ENCODE measurements around the gene PDP2. TPM values are rescaled to one million over a fixed set of nuclear protein-coding genes. Genes with fewer than 3 reads are reported as not detected.
A peak's percentile ranks its signal among the peaks of the same experiment; 100 is the strongest.

Gene PDP2
- total and polyA plus RNA-seq, 3 experiments from 2014 or later, result 4.5 to 25.4 (median 20.0) TPM

DNA sequence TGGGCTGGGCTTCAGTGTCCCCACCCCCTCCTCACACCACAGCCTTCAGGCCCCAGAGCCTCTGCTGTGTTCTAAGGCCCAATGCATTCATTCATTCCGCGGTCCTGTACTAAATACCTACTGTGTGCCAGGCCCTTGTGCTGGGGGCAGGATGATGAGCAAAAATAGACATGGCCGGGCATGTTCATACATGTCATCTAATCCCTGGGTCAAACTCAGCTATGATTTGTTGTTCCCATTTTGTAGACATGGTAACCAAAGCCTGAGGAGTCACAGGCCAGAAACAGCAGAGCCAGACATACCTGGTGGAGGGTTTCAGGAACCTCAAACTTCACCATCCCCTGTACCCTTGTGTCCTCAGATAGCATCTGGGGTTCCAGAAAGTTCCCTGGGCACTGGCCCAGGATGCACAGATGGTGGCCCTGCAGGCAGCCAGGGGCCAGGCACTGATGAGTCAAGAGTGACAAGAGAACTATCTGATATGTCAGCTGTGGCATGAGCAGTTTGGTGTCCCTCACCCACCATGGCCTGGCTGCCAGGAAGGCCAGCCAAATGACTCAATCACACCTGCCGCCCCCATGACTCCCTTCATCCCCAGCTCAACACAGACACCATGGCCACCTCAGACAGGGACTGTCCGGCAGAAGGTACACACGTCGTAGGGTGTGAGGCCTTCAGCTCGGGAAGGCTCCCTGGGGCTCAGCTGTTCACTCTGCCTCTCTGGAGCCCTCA, 47.8 kb downstream of the PDP2 start:
- H3K4me3 ChIP-seq (ENCODE audit: low read length), result no peak overlapping the region
- peaks cover 13% of the 10 kb centered on the region for H3K27me3 ChIP-seq (ENCODE audit: insufficient read depth, low read length, poor library complexity, severe bottlenecking)
- no peaks in the 10 kb centered on the region for H3K36me3 ChIP-seq (ENCODE audit: insufficient read depth, low read length)
- Mint-ChIP-seq H3K27ac (peak overlapping the region in 1 of 8 donors; percentile 47), H3K36me3 (peaks cover 0 to 17% (median 1%) of the 10 kb centered on the region in 3 donors), H3K4me1 (peaks cover 15 to 28% (median 15%) of the 10 kb centered on the region in 3 donors), H3K27me3 (peaks cover 25 to 31% of the 10 kb centered on the region in 2 donors), H3K4me3 (no peak overlapping the region), H3K9me3 (no peaks in the 10 kb centered on the region)
- no peaks in the 10 kb centered on the region for H3K9me3 ChIP-seq (ENCODE audit: low read length)
- no peak for DNase-seq
- POLR2A ChIA-PET, result no interaction called here
- CTCF ChIA-PET, result interaction anchor here (0.9 to 1.8 kb wide), 4 partner anchors 26 to 60 kb away, joined by 3 to 7 read pairs (median 3); no protein-coding TSS in a partner anchor
- H3K4me1 ChIP-seq (ENCODE audit: insufficient read depth, low read length), result peaks cover 11% of the 10 kb centered on the region
- H3K27ac ChIP-seq (ENCODE audit: low read depth, low read length), result no peak overlapping the region

DNA sequence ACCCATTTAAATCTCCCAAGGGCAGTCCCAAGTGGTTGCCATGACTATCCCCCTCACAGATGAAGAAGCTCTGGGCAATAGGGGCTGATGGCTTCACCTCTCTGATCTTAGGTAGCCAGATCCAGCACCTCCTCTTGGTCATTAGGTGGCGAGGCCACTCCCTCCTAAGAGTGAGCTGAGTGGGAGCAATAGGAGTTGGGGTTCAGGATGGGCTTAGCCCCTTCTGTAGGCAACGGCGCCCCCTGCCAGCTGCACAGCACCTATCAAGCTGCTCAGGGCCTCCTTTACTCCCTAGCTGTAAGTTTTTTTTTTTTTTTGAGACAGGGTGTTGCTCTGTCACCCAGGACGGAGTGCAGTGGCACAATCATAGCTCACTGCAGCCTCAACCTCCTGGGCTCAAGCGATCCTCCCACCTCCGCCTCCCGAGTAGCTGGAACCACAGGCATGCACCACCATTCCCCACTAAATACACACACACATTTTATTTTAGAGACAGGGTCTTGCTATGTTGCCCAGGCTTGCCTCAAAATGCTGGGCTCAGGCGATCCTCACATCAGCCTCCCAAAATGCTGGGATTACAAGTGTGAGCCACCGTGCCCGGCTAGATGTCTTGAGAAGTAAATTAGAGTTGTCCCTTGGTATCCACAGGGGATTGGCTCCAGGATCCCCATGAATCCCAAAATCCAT, 48.5 kb downstream of the PDP2 start:
- Mint-ChIP-seq H3K36me3 (peaks cover 0 to 24% (median 3%) of the 10 kb centered on the region in 3 donors), H3K27me3 (peaks cover 19 to 24% of the 10 kb centered on the region in 2 donors), H3K27ac (peak overlapping the region in 1 of 8 donors; percentile 40), H3K4me1 (peaks cover 22 to 35% (median 23%) of the 10 kb centered on the region in 3 donors), H3K9me3 (no peaks in the 10 kb centered on the region), H3K4me3 (peak overlapping the region in 2 of 7 donors; percentile 27 to 50)
- CTCF ChIA-PET, result interaction anchor here (0.9 to 1.8 kb wide), 4 partner anchors 27 to 60 kb away, joined by 3 to 7 read pairs (median 3); no protein-coding TSS in a partner anchor
- Histone ChIP-seq H3K4me1 (ENCODE audit: insufficient read depth, low read length) (peaks cover 17% of the 10 kb centered on the region), H3K27me3 (ENCODE audit: insufficient read depth, low read length, poor library complexity, severe bottlenecking) (peaks cover 9% of the 10 kb centered on the region), H3K36me3 (ENCODE audit: insufficient read depth, low read length) (no peaks in the 10 kb centered on the region), H3K9me3 (ENCODE audit: low read length) (no peaks in the 10 kb centered on the region), H3K27ac (ENCODE audit: low read depth, low read length) (no peak overlapping the region), H3K4me3 (ENCODE audit: low read length) (no peak overlapping the region)
- POLR2A ChIA-PET, result no interaction called here
- DNase-seq, result peak in 1 of 5 donors; percentile 13

DNA sequence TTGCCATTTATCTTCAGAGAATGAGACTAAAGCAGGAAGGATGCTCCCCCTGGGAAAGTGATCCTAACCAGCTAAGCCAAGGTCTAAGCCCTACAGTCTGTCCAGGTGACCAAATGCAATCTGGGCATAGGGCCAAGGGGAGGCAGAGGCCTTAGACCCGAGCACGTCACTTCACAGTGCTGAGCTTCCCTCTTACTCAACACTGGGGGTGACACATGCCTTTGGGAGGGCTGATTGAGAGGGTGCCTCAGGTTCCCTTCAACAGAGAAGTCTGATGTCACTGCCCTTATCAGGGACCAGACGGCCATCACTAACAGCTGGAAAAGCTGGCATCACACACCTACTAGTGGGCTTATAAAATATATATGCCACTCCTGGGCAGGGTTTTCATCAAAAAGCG, 49.9 kb downstream of the PDP2 start:
- Histone ChIP-seq H3K36me3 (ENCODE audit: insufficient read depth, low read length) (no peaks in the 10 kb centered on the region), H3K27ac (ENCODE audit: low read depth, low read length) (no peak overlapping the region), H3K4me1 (ENCODE audit: insufficient read depth, low read length) (peaks cover 20% of the 10 kb centered on the region), H3K9me3 (ENCODE audit: low read length) (no peaks in the 10 kb centered on the region), H3K4me3 (ENCODE audit: low read length) (no peak overlapping the region), H3K27me3 (ENCODE audit: insufficient read depth, low read length, poor library complexity, severe bottlenecking) (peaks cover 5% of the 10 kb centered on the region)
- peaks cover 14 to 15% of the 10 kb centered on the region in 2 donors for H3K27me3 Mint-ChIP-seq
- ChIA-PET CTCF (interaction anchor here (1.5 kb wide), 1 partner anchor 100 kb away, joined by 4 read pairs; the partner anchor contains the start of gene NAE1), POLR2A (no interaction called here)
- peaks cover 30 to 44% (median 32%) of the 10 kb centered on the region in 3 donors for H3K4me1 Mint-ChIP-seq
- peaks cover 0 to 37% (median 3%) of the 10 kb centered on the region in 3 donors for H3K36me3 Mint-ChIP-seq
- peak overlapping the region in 1 of 7 donors; percentile 50 for H3K4me3 Mint-ChIP-seq
- H3K9me3 Mint-ChIP-seq, result no peaks in the 10 kb centered on the region
- peak overlapping the region in 1 of 8 donors; percentile 86 for H3K27ac Mint-ChIP-seq
- no peak for DNase-seq

DNA sequence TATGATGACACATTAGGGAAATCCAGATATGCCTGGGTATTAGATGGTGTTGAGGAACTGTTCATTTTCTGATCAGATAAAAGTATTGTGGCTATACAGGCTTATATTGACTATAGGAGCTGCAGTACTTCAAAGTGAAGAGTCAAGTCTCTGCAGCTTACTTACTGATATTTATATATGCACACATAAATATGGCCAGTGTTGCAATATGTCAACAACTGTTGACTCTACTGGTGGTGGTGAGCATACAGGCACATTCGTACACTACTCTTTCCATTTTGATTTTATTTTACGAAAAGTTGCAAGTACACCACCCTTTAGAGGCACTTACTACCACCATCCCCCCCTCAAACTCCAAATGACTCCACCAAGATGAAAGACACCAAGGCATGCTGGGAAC, 51.4 kb downstream of the PDP2 start:
- peaks cover 1 to 8% of the 10 kb centered on the region in 2 donors for H3K27me3 Mint-ChIP-seq
- DNase-seq, result no peak
- H3K9me3 Mint-ChIP-seq, result no peaks in the 10 kb centered on the region
- peak overlapping the region in 5 of 8 donors; percentile 32 to 95 (median 60) for H3K27ac Mint-ChIP-seq
- Histone ChIP-seq H3K4me3 (ENCODE audit: low read length) (no peak overlapping the region), H3K27ac (ENCODE audit: low read depth, low read length) (no peak overlapping the region), H3K27me3 (ENCODE audit: insufficient read depth, low read length, poor library complexity, severe bottlenecking) (no peaks in the 10 kb centered on the region), H3K9me3 (ENCODE audit: low read length) (no peaks in the 10 kb centered on the region), H3K36me3 (ENCODE audit: insufficient read depth, low read length) (no peaks in the 10 kb centered on the region), H3K4me1 (ENCODE audit: insufficient read depth, low read length) (peaks cover 34% of the 10 kb centered on the region)
- POLR2A ChIA-PET, result no interaction called here
- peaks cover 0 to 39% (median 3%) of the 10 kb centered on the region in 3 donors for H3K36me3 Mint-ChIP-seq
- H3K4me1 Mint-ChIP-seq, result peaks cover 40 to 52% (median 43%) of the 10 kb centered on the region in 3 donors
- peak overlapping the region in 6 of 7 donors; percentile 20 to 98 (median 84) for H3K4me3 Mint-ChIP-seq
- CTCF ChIA-PET, result interaction anchor here (1.5 kb wide), 1 partner anchor 101 kb away, joined by 4 read pairs; the partner anchor contains the start of gene NAE1

DNA sequence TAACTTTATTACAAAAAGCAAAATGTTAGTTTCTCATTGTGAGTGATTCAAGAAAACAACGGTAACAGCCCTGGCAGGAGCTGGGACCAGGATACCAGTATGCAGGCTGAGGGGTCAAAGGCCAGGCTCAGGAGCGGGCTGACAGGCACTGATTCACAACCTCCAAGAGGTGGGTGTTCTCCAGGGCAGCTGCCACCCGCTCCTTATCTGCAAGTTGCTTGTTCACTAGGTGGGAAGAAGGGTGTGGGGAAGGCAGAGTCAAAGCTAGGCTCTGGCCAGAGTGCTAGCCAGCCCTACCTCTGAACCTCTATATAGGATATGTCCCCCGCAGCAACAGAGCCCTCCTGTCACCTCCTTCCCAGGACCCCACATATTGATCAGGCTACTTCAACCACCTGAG, 51.8 kb downstream of the PDP2 start:
- peaks cover 0 to 41% (median 3%) of the 10 kb centered on the region in 3 donors for H3K36me3 Mint-ChIP-seq
- no peak overlapping the region for H3K27ac ChIP-seq (ENCODE audit: low read depth, low read length)
- H3K4me3 Mint-ChIP-seq, result peak overlapping the region; percentile 97 to 99 (median 97)
- no peaks in the 10 kb centered on the region for H3K9me3 ChIP-seq (ENCODE audit: low read length)
- H3K36me3 ChIP-seq (ENCODE audit: insufficient read depth, low read length), result no peaks in the 10 kb centered on the region
- ChIA-PET CTCF (no interaction called here), POLR2A (interaction anchor here (1.2 kb wide), 1 partner anchor 51 kb away, joined by 4 read pairs; no protein-coding TSS in a partner anchor)
- no peak for DNase-seq
- H3K4me1 Mint-ChIP-seq, result peaks cover 43 to 56% (median 46%) of the 10 kb centered on the region in 3 donors
- H3K27me3 Mint-ChIP-seq, result peaks cover 0 to 4% of the 10 kb centered on the region in 2 donors
- no peaks in the 10 kb centered on the region for H3K9me3 Mint-ChIP-seq
- peaks cover 34% of the 10 kb centered on the region for H3K4me1 ChIP-seq (ENCODE audit: insufficient read depth, low read length)
- H3K27me3 ChIP-seq (ENCODE audit: insufficient read depth, low read length, poor library complexity, severe bottlenecking), result no peaks in the 10 kb centered on the region
- no peak overlapping the region for H3K4me3 ChIP-seq (ENCODE audit: low read length)
- peak overlapping the region in 7 of 8 donors; percentile 32 to 99 (median 97) for H3K27ac Mint-ChIP-seq

DNA sequence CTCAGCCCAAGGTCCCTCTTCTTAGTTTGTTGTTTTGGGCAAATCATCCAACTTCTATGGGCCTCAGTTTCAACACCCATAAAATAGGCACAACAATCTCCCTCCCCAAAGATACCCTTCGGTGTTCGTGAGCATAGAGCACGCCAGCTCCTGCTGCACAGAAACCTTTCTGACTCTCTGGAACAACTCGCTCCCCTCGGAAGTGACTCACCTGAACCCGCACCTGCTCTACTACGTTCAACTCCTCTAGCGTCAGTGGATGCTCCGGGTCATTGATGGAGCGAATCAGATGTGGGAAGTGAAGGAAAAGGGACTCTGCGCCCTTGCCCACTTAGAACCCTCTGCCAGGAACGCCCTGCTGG, 53.4 kb downstream of the PDP2 start:
- H3K4me1 ChIP-seq (ENCODE audit: insufficient read depth, low read length), result peaks cover 34% of the 10 kb centered on the region
- H3K27me3 ChIP-seq (ENCODE audit: insufficient read depth, low read length, poor library complexity, severe bottlenecking), result no peaks in the 10 kb centered on the region
- ChIA-PET POLR2A (interaction anchor here (1.6 kb wide), 1 partner anchor 103 kb away, joined by 5 read pairs; the partner anchor contains the start of gene NAE1), CTCF (interaction anchor here (1.1 kb wide), 1 partner anchor 19 kb away, joined by 4 read pairs; no protein-coding TSS in a partner anchor)
- Mint-ChIP-seq H3K27ac (peak overlapping the region; percentile 95 to 99 (median 98)), H3K36me3 (peaks cover 0 to 57% (median 7%) of the 10 kb centered on the region in 3 donors), H3K4me3 (peak overlapping the region; percentile 97 to 99 (median 97)), H3K27me3 (peaks cover 0 to 3% of the 10 kb centered on the region in 2 donors), H3K4me1 (peaks cover 51 to 67% (median 53%) of the 10 kb centered on the region in 3 donors), H3K9me3 (no peaks in the 10 kb centered on the region)
- H3K4me3 ChIP-seq (ENCODE audit: low read length), result peak overlapping the region; percentile 91
- H3K27ac ChIP-seq (ENCODE audit: low read depth, low read length), result peak overlapping the region; percentile 87
- DNase-seq, result no peak
- H3K36me3 ChIP-seq (ENCODE audit: insufficient read depth, low read length), result no peaks in the 10 kb centered on the region
- H3K9me3 ChIP-seq (ENCODE audit: low read length), result no peaks in the 10 kb centered on the region

DNA sequence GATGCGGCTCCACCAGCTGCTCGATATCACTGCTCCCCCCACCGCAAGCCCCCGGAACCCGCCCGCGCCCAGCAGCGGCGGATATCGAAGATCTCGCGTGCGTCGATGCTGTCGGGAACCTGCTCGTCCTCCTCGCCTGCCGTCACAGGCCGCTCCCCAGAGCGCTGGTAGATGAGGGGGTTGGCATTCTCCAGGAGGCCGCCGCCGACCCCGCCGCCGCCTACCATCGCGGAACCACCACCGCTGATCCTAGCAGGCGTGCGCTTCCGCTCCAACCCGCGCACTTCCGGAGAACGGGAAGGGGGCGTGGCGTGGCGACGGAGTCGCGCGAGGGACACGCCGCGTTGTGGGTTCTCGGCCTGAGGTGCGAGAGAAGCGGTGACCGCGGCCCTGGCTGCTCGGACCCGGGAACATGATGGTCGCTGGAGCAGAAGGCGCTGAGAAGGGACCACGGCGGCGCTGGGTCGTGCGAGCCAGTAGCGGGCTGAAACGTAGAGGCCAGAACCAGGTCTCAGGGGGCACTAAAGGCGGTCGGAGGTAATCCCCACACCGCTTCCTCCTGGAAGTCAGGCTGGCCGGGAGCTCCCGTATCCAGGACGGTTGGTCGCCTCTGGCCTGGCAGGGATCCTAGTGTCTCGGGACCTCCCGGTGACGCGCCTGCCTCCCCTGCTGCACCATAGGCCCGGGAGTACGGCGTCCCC, 54.0 kb downstream of the PDP2 start, which contains the start of gene CIAO2B:
Gene CIAO2B (minus strand): TSS at position 265 of the 701 bp plus-strand sequence. CDS start 38 bp downstream, at position 227.
- Mint-ChIP-seq H3K27me3 (peaks cover 0 to 3% of the 10 kb centered on the region in 2 donors), H3K4me1 (peaks cover 51 to 71% (median 53%) of the 10 kb centered on the region in 3 donors), H3K27ac (peak within 1 kb of the TSS; percentile 95 to 99 (median 98)), H3K9me3 (no peaks in the 10 kb centered on the region), H3K4me3 (peak within 1 kb of the TSS; percentile 97 to 99 (median 97)), H3K36me3 (peaks cover 0 to 63% (median 7%) of the 10 kb centered on the region in 3 donors)
- Histone ChIP-seq H3K27ac (ENCODE audit: low read depth, low read length) (peak within 1 kb of the TSS; percentile 87), H3K4me1 (ENCODE audit: insufficient read depth, low read length) (peaks cover 34% of the 10 kb centered on the region), H3K36me3 (ENCODE audit: insufficient read depth, low read length) (no peaks in the 10 kb centered on the region), H3K9me3 (ENCODE audit: low read length) (no peaks in the 10 kb centered on the region), H3K27me3 (ENCODE audit: insufficient read depth, low read length, poor library complexity, severe bottlenecking) (no peaks in the 10 kb centered on the region), H3K4me3 (ENCODE audit: low read length) (peak within 1 kb of the TSS; percentile 91)
- DNase-seq, result peak; percentile 81 to 92 (median 89)
- CTCF ChIA-PET, result no interaction called here
- POLR2A ChIA-PET, result interaction anchor here (1.0 to 1.6 kb wide), 2 partner anchors 9 to 104 kb away, joined by 4 to 5 read pairs; partner anchors contain the start of gene NAE1

Measured in CD8-positive, alpha-beta memory T cell (primary cell).